WERI-Rb-1 (cell line): ENCODE data around the gene CCT4.

ENCODE experiments used
- DNase-seq: peaks from one replicate; pipeline ENCODE4 v3.0.0-alpha.2; 2020
- H3K27ac ChIP-seq: fragments of 250-450 bp; sonication (Bioruptor Pico); 2 replicates; pipeline ENCODE4 v1.5.1; 2020; ENCODE audit warnings: mild to moderate bottlenecking, moderate library complexity
- H3K27me3 ChIP-seq: fragments of 250-450 bp; sonication (Bioruptor Pico); 2 replicates; pipeline ENCODE4 v1.5.1; 2021; ENCODE audit warnings: mild to moderate bottlenecking, low read depth, moderate library complexity; ENCODE audit not compliant: insufficient read depth, severe bottlenecking
- H3K36me3 ChIP-seq: fragments of 250-450 bp; sonication (Bioruptor Pico); 2 replicates; pipeline ENCODE4 v1.5.1; 2020; ENCODE audit warnings: mild to moderate bottlenecking, moderate library complexity
- H3K4me3 ChIP-seq: 2 replicates; pipeline ENCODE4 v1.5.1; 2011; ENCODE audit warnings: low read depth, mild to moderate bottlenecking, control low read depth, low read length
- H3K9me3 ChIP-seq: fragments of 250-450 bp; sonication (Bioruptor Pico); 2 replicates; pipeline ENCODE4 v1.5.1; 2021; ENCODE audit warnings: mild to moderate bottlenecking, moderate library complexity; ENCODE audit not compliant: severe bottlenecking
- CTCF ChIP-seq: IDR thresholded peaks from 2 replicates; pipeline ENCODE4 v1.5.1; 2011; ENCODE audit warnings: low read depth, mild to moderate bottlenecking, control low read depth, inconsistent platforms, low read length

The CCT4 gene

GRCh38 chr2:61888267-61889055 lies at the start of gene CCT4:
Gene CCT4, minus strand, starts transcription at chr2:61888656. Its CDS starts 149 bp downstream, at chr2:61888507.
- Histone ChIP-seq H3K27me3 (no peaks in the 10 kb centered on the region), H3K9me3 (no peaks in the 10 kb centered on the region), H3K36me3 (peaks cover 46% of the 10 kb centered on the region), H3K27ac (peak within 1 kb of the TSS; percentile 88), H3K4me3 (peak within 1 kb of the TSS; percentile 93)
- TF ChIP-seq CTCF = no peak
- DNase-seq = peak; percentile 90

GRCh38 chr2:61937886-61938285 lies 49.4 kb upstream of the CCT4 start:
- no peaks in the 10 kb centered on the region for H3K27me3 ChIP-seq
- H3K9me3 ChIP-seq = peaks cover 5% of the 10 kb centered on the region
- no peak overlapping the region for H3K4me3 ChIP-seq
- no peak for TF ChIP-seq CTCF
- DNase-seq = no peak
- H3K36me3 ChIP-seq = no peaks in the 10 kb centered on the region; the same call in none of the 2 replicates
- H3K27ac ChIP-seq = no peak overlapping the region

GRCh38 chr2:61937098-61937497 lies 48.6 kb upstream of the CCT4 start:
- no peak overlapping the region for H3K4me3 ChIP-seq
- DNase-seq = no peak
- H3K27me3 ChIP-seq = no peaks in the 10 kb centered on the region
- H3K9me3 ChIP-seq = peaks cover 11% of the 10 kb centered on the region
- no peaks in the 10 kb centered on the region; the same call in none of the 2 replicates for H3K36me3 ChIP-seq
- no peak overlapping the region for H3K27ac ChIP-seq
- no peak for TF ChIP-seq CTCF

- no peak for DNase-seq
- Histone ChIP-seq H3K27ac (no peak overlapping the region), H3K4me3 (no peak overlapping the region), H3K27me3 (no peaks in the 10 kb centered on the region), H3K36me3 (no peaks in the 10 kb centered on the region; the same call in 1 of the 2 replicates), H3K9me3 (peaks cover 13% of the 10 kb centered on the region)
- TF ChIP-seq CTCF = no peak
Measured at GRCh38 chr2:61928826-61929461, 40.5 kb upstream of the CCT4 start.

GRCh38 chr2:61926531-61927477 lies 38.3 kb upstream of the CCT4 start:
- no peaks in the 10 kb centered on the region for H3K36me3 ChIP-seq
- no peak for TF ChIP-seq CTCF
- H3K9me3 ChIP-seq = peaks cover 3% of the 10 kb centered on the region
- no peak overlapping the region for H3K27ac ChIP-seq
- no peak for DNase-seq
- H3K4me3 ChIP-seq = no peak overlapping the region
- no peaks in the 10 kb centered on the region for H3K27me3 ChIP-seq
